K562 (cell line): ENCODE measurements around the gene ITGB2. TPM values are rescaled to one million over a fixed set of nuclear protein-coding genes. Genes with fewer than 3 reads are reported as not detected.
A peak's percentile ranks its signal among the peaks of the same experiment; 100 is the strongest.

Source experiments
- HMGN3 ChIP-seq: IDR thresholded peaks from 2 replicates; pipeline ENCODE4 v1.6.1; 2011; ENCODE audit warnings: borderline replicate concordance, low read depth, mild to moderate bottlenecking, mixed read lengths, low read length; ENCODE audit not compliant: insufficient read length; ENCODE audit errors: extremely low read depth
- NFIC ChIP-seq: fragments of 450-650 bp; IDR thresholded peaks from 2 replicates; pipeline ENCODE4 v1.6.1; 2017; ENCODE audit warnings: mild to moderate bottlenecking, inconsistent platforms
- NR2C2 ChIP-seq, 2 experiments: fragments of 200-800 bp in 1 of 2; sonication (Bioruptor generic) in 1 of 2; sonication (generic) in 1 of 2; formaldehyde crosslinking in 1 of 2; IDR thresholded peaks; 2 replicates each; pipeline versions ENCODE4 v1.6.1 to v1.8.0; 2016 to 2022; ENCODE audit warnings: mild to moderate bottlenecking in 1 of 2, missing compliant biosample characterization in 1 of 2, missing genetic modification characterization in 1 of 2, missing genetic modification reagents in 1 of 2
- TAL1 ChIP-seq: fragments of 450-650 bp; IDR thresholded peaks from 2 replicates; pipeline ENCODE4 v1.6.1; 2016; ENCODE audit warnings: mild to moderate bottlenecking
- XRCC4 ChIP-seq: IDR thresholded peaks from one replicate; pipeline ENCODE4 v1.6.1; 2011; ENCODE audit not compliant: insufficient read depth, insufficient read length; ENCODE audit errors: extremely low read depth
- YY1 ChIP-seq, 3 experiments: IDR thresholded peaks; 2 replicates each; pipeline ENCODE4 v1.6.1; 2011; ENCODE audit warnings: low read length in 2 of 3, mild to moderate bottlenecking in 2 of 3, moderate library complexity in 2 of 3, borderline replicate concordance in 1 of 3, control low read depth in 1 of 3, low read depth in 1 of 3; ENCODE audit not compliant: insufficient read depth in 3 of 3, insufficient replicate concordance in 2 of 3, control insufficient read depth in 1 of 3, insufficient read length in 1 of 3; ENCODE audit errors: extremely low read depth in 1 of 3
- polyA plus RNA-seq, 8 experiments: library from polyadenylated mRNA; depleted of rRNA in 4 of 8; stranded (reverse) in 5 of 8; unstranded in 3 of 8; fragments of >200 nt; fragmentation: Nextera tagmentation in 2 of 8; fragmentation: Illumina TruSeq in 1 of 8; extraction: Ambion mirVana in 2 of 8; extraction: Trizol in 1 of 8; gene quantifications; 2 replicates each; pipeline versions ENCODE4 v1.2.1 to v1.2.3, GENCODE V29; 2011 to 2014; ENCODE audit warnings: inconsistent platforms in 1 of 8, missing spikeins in 1 of 8
- total RNA-seq, 7 experiments: library from RNA; depleted of rRNA in 6 of 7; stranded (reverse); fragments of >200 nt in 6 of 7; fragmentation: Illumina TruSeq in 2 of 7; extraction: Trizol in 2 of 7; gene quantifications; 2 replicates each; pipeline versions ENCODE4 v1.2.1 to v1.2.3, GENCODE V29; 2011 to 2021; ENCODE audit warnings: low replicate concordance in 1 of 7
- TF ChIP-seq, protein P1 (sequence below): sonication (generic); formaldehyde crosslinking; IDR thresholded peaks from 2 replicates; pipeline ENCODE4 v1.9.0; 2022; ENCODE audit warnings: mild to moderate bottlenecking, missing genetic modification reagents
- TF ChIP-seq, protein P2 (sequence below), 2 experiments: fragments of 450-650 bp in 1 of 2; sonication (generic) in 1 of 2; formaldehyde crosslinking in 1 of 2; IDR thresholded peaks; 2 replicates each; pipeline versions ENCODE4 v1.7.1 to v1.9.0; 2016 to 2022; ENCODE audit warnings: inconsistent platforms in 1 of 2, mild to moderate bottlenecking in 1 of 2, missing genetic modification reagents in 1 of 2

Gene ITGB2
- total and polyA plus RNA-seq, 9 of the 15 experiments (the other 6 are each of a cell fraction or from before 2014, with no cell fraction given) = 0.07 to 1.3 (median 0.51) TPM; not detected in 2

DNA sequence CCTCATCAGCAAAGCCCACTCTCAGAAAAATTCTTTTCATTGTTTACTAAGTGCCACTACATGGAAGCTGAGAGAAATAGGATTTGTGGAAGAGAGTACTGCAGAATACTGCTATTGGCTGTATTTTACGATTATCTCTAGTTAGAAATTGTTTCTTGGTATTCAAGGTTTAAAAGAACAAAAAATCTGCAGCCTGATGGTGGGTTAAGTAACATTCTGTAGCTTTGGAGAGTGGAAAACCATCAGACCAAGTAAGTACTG lies 74.5 kb downstream of the ITGB2 start (continued):
- no peak for TF ChIP-seq HMGN3
- TF ChIP-seq TAL1 = 0 out of 2 replicates have a peak, but pooled peaks have one; percentile 0
- TF ChIP-seq YY1 (IDR thresholded peaks at IDR 0.05; ENCODE audit: borderline replicate concordance in 1 of 3, control insufficient read depth in 1 of 3, extremely low read depth in 1 of 3, insufficient read depth in 3 of 3, insufficient read length in 1 of 3, insufficient replicate concordance in 2 of 3, low read depth in 1 of 3, low read length in 2 of 3) = no peak
- no peak for TF ChIP-seq NR2C2 (CRISPR knock-in tag; IDR thresholded peaks at IDR 0.05)
- peak; percentile 8; the same call in 1 of the 2 replicates for TF ChIP-seq NR2C2 (tag; IDR thresholded peaks at IDR 0.05)
- TF ChIP-seq, protein P1, sequence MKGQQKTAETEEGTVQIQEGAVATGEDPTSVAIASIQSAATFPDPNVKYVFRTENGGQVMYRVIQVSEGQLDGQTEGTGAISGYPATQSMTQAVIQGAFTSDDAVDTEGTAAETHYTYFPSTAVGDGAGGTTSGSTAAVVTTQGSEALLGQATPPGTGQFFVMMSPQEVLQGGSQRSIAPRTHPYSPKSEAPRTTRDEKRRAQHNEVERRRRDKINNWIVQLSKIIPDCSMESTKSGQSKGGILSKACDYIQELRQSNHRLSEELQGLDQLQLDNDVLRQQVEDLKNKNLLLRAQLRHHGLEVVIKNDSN (CRISPR knock-in tag) = no peak
- TF ChIP-seq, protein P2, sequence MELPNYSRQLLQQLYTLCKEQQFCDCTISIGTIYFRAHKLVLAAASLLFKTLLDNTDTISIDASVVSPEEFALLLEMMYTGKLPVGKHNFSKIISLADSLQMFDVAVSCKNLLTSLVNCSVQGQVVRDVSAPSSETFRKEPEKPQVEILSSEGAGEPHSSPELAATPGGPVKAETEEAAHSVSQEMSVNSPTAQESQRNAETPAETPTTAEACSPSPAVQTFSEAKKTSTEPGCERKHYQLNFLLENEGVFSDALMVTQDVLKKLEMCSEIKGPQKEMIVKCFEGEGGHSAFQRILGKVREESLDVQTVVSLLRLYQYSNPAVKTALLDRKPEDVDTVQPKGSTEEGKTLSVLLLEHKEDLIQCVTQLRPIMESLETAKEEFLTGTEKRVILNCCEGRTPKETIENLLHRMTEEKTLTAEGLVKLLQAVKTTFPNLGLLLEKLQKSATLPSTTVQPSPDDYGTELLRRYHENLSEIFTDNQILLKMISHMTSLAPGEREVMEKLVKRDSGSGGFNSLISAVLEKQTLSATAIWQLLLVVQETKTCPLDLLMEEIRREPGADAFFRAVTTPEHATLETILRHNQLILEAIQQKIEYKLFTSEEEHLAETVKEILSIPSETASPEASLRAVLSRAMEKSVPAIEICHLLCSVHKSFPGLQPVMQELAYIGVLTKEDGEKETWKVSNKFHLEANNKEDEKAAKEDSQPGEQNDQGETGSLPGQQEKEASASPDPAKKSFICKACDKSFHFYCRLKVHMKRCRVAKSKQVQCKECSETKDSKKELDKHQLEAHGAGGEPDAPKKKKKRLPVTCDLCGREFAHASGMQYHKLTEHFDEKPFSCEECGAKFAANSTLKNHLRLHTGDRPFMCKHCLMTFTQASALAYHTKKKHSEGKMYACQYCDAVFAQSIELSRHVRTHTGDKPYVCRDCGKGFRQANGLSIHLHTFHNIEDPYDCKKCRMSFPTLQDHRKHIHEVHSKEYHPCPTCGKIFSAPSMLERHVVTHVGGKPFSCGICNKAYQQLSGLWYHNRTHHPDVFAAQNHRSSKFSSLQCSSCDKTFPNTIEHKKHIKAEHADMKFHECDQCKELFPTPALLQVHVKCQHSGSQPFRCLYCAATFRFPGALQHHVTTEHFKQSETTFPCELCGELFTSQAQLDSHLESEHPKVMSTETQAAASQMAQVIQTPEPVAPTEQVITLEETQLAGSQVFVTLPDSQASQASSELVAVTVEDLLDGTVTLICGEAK (IDR thresholded peaks at IDR 0.05) = peak; percentile 41; the same call in 1 of the 2 replicates
- TF ChIP-seq, protein P2 (CRISPR knock-in tag; IDR thresholded peaks at IDR 0.05) = no peak
- no peak for TF ChIP-seq XRCC4
- no peak for TF ChIP-seq NFIC
